ENCODE results near the gene SLC22A4.

Gene SLC22A4

GRCh38 chr5:132342291-132343180 lies 48.3 kb downstream of the SLC22A4 start:
- no peak for DNase-seq (ENCODE audit: low read depth in 3 of 3)

DNA sequence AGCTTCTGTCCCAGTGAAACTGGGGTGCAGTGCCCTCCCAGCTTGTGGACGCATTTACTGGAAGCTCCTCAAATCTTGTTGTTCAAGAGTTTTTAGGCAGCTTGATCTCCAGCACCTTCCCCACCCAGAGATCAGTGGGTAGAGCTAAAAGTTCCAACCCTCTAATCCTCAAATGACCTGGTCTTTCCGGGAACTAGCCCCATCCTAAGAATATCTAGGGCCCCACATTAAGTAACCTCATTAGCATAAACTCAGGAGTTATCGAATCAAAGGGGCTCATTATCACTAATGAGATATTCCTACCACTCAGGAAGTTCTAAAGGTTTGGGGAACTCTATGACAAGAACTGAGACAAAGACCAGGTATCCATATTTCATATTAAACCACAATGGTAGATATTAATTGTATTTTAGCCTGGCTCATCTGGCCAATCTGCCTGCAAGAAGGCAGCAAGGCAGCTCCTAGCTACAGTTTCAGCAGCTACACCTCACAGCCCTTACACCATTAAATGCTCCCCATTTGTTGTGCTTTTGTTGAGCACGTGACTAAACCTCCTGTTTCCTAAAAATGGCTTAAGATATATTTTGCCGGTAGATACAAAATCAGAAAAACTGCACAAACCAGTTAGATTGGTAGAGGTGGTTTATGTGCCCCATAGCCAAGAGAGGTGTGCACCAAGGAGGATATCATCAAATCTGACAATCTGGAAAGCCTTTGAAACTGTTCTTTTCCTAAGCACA lies 50.8 kb downstream of the SLC22A4 start:
- no peak for DNase-seq (ENCODE audit: low read depth in 3 of 3)

- no peak for DNase-seq (ENCODE audit: low read depth in 3 of 3)
Observed at GRCh38 chr5:132353486-132353995, 59.3 kb downstream of the SLC22A4 start.

DNA sequence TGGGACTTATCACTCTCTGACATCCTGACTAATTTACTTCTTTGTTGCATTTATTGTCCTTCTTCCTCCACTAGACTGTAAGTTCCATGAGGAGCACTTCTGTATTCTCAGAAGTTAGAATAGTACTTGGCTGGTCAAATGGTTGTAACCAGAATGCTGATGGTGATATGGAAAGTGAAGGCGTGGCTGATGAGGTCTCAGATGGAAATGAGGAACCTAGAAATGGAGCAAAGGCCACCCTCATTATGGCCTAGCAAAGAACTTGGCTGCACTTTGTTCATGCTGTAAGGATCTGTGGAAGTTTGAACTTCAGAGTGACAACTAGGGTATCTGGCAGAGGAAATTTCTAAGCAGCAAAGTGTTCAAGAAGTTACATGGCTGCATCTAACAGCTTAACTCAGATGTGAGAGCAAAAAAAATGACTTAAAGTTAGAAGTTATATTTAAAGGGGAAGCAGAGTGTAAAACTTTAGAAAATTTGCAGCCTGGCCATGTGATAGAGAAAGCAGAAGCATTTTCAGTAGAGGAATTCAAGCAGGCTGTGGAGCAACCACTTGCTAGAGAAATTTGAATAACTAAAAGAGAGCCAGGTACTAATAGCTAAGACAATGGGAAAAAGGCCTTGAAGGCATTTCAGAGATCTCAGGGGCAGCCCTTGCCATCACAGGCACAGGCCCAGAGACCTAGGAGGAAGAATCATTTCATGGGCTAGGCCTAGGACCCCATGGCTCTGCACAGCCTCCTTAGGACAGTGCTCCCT lies 60.4 kb downstream of the SLC22A4 start:
- DNase-seq (ENCODE audit: low read depth in 3 of 3), result no peak

DNA sequence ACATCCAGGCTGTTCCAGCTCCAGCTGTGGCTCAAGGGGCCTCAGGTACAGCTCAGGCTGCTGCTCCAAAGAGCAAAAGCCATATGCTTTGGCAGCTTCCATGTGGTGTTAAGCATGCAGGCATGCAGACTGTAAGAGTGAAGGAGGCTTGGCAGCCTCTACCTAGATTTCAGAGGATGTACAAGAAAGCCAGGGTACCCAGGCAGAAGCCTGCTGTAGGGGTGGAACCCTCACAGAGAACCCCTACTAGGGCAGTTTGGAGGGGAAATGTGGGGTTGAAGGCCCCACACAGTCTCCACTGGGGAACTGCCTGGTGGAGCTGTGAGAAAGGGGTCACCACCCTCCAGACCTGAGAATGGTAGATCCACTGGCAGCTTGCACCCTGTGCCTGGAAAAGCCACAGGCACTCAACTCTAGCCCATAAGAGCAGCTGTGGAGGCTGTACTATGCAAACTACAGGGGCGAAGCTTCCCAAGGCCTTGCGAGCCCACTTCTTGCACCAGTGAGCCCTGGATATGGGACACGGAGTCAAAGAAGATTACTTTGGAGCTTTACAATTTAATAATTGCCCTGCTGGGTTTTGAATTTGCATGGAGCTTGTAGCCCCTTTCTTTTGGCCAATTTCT lies 61.1 kb downstream of the SLC22A4 start:
- no peak for DNase-seq (ENCODE audit: low read depth in 3 of 3)

DNA sequence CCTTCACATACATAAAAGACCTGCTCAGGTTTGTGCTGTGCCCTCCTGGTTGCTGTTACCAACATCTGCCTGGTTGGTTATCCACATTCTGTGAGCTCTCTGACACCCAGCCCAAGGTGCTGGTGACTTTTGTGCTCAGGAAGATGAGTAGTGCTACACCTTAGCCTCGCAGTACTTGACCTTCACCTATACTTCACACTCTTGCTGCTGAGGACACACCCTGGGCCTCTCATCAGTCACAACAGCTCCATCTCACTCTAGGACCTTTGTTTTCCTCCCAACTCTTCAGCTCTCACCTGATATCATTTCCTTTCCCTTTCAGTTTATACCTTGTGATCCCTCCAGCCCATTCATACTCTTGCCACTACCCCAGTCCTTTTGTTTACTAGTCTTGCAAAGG lies 64.6 kb downstream of the SLC22A4 start:
- DNase-seq (ENCODE audit: low read depth in 3 of 3), result no peak

- DNase-seq (ENCODE audit: low read depth in 3 of 3), result no peak
Observed at GRCh38 chr5:132362086-132362485, 67.9 kb downstream of the SLC22A4 start.

- DNase-seq (ENCODE audit: low read depth in 3 of 3), result no peak
Observed at GRCh38 chr5:132363431-132364112, 69.4 kb downstream of the SLC22A4 start.

DNA sequence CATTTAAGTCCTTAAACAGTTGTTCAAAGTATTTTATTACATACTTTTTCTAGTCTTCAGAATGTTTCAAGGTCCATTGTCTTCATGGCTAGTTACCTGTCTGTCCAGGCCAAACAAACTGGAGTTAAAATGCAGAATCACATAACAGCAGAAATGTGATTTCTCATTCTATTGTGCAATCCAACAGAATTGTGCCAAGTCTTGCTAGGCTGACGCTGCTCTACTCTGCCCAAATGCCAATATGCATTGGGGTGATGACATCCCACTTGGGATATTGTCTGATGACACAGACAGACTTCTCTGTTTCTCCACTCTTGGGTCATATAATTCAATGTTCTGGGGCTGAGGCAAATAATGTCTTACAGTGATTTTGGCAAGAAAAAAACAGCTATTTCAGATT lies 70.1 kb downstream of the SLC22A4 start:
- no peak for DNase-seq (ENCODE audit: low read depth in 3 of 3)

DNA sequence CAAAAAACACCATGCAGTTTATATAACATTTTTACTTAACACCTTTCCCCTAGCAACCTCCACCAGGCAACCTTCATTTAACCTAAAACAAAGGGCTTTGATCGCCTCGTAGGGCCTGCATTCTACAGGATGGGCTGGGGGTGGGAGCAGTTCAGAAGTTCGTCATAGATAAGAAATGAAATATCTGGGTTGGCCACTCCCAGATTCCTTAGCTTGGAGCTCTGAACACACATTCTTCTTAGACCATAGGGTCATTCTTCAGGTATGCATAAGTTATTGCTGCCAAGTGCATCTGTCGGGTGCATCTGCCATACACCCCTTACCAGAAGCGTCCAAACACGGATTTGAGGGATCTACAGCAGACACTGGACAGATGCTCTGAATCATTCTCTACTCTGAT lies 71.0 kb downstream of the SLC22A4 start:
- DNase-seq (ENCODE audit: low read depth in 3 of 3), result no peak

DNA sequence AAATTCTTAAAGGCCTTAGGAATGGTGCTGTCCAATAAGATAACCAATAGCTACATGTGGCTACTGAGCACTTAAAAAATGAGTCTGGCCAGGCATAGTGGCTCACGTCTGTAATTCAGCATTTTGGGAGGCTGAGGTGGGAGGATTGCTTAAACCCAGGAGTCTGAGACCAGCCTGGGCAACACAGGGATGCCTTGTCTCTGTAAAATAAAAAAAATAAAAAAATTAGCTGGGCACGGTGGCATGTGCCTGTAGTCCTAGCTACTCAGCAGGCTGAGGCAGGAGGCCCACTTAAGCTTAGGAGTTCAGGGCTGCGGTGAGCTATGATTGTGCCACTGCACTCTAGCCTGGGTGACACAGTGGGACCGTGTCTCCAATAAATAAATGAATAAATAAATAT lies 74.0 kb downstream of the SLC22A4 start:
- DNase-seq (ENCODE audit: low read depth in 3 of 3), result no peak

- no peak for DNase-seq (ENCODE audit: low read depth in 3 of 3)
Observed at GRCh38 chr5:132369007-132369473, 74.8 kb downstream of the SLC22A4 start.

- DNase-seq (ENCODE audit: low read depth in 3 of 3), result peak; percentile 49 to 69 (median 61)
Observed at GRCh38 chr5:132369474-132370180, 75.4 kb downstream of the SLC22A4 start, which contains the start of gene SLC22A5. Gene SLC22A5 (plus strand): TSS chr5:132369710. CDS start chr5:132369973, 263 bp downstream.

DNA sequence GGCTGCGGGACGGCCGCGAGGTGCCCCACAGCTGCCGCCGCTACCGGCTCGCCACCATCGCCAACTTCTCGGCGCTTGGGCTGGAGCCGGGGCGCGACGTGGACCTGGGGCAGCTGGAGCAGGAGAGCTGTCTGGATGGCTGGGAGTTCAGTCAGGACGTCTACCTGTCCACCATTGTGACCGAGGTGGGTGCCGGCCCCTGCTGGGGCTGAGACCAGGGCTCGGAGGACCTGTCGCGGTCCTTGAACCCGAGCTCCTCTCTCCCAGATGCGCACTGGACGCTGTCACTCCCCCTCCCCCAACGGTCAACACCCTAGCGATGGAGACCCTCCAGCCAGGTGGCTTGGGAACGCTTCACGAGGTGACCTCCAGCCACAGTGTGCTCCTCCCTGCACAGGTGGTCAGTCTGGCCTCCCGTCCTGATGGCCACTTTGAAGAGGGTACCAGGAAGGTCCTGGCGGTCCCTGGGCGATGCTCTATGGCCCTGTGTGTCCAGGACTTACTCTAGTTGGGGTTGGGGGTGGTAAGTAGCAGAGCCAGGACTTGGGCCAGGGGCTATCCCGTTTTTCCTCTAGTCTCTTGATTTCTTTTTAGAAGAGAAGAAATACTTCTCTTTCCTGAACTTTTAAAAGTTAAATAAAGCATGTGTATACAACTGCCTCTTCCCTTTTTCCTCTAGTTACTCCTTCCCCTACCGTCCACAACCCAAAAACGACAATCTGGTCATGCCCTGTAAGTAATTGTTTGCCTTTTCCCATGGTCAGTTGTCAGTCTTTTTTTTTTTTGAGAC lies 76.2 kb downstream of the SLC22A4 start:
- no peak for DNase-seq (ENCODE audit: low read depth in 3 of 3)

GRCh38 chr5:132370971-132371602 lies 76.9 kb downstream of the SLC22A4 start:
- DNase-seq (ENCODE audit: low read depth in 3 of 3), result no peak

- DNase-seq (ENCODE audit: low read depth in 3 of 3), result no peak
Observed at GRCh38 chr5:132371603-132371994, 77.4 kb downstream of the SLC22A4 start.

- no peak for DNase-seq (ENCODE audit: low read depth in 3 of 3)
Observed at GRCh38 chr5:132372127-132372526, 77.9 kb downstream of the SLC22A4 start.

GRCh38 chr5:132372542-132372941 lies 78.3 kb downstream of the SLC22A4 start:
- no peak for DNase-seq (ENCODE audit: low read depth in 3 of 3)

- DNase-seq (ENCODE audit: low read depth in 3 of 3), result no peak
Observed at GRCh38 chr5:132375957-132376356, 81.8 kb downstream of the SLC22A4 start.
